GM06990 (cell line): ENCODE results near the gene PARVA.

ENCODE experiments used
- DNase-seq: peaks from one replicate; pipeline ENCODE4 v3.0.0-alpha.2; 2011; ENCODE audit not compliant: insufficient read length; ENCODE audit errors: extremely low read depth
- H3K27me3 ChIP-seq: replicated peaks from 2 replicates; pipeline ENCODE4 v1.6.0; 2011; ENCODE audit warnings: low read length; ENCODE audit not compliant: control insufficient read depth, insufficient read depth
- H3K36me3 ChIP-seq: 2 replicates; pipeline ENCODE4 v1.5.1; 2011; ENCODE audit warnings: low read length; ENCODE audit not compliant: control insufficient read depth, insufficient read depth
- H3K4me3 ChIP-seq: replicated peaks from 2 replicates; pipeline ENCODE4 v1.5.1; 2011; ENCODE audit warnings: low read depth, mild to moderate bottlenecking, control low read depth, low read length
- TF ChIP-seq, protein P1 (sequence below): IDR thresholded peaks from 2 replicates; pipeline ENCODE4 v1.5.1; 2011; ENCODE audit warnings: low read length, control low read depth, mild to moderate bottlenecking, inconsistent platforms; ENCODE audit not compliant: insufficient read depth, poor library complexity, severe bottlenecking

PARVA gene

DNA sequence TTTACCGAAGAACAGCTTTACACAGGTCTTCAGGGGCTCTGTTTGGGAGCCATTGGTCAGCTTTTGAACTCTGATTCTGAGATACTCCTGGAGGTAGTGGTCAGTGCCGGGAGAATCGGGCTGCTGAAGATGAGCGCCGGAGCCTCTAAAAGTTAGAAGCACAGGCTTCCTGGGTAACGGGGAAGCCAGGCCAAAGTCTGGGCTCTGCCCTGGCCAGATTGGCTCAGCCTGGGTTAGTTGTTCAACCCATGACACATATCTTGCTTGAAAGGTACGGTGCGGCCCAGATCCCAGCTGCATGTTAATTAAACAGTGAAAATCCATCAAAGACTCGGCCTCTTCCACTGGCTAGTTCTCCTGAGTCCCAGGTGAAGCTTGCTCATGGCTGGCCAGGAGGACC lies 18.0 kb downstream of the PARVA start:
- TF ChIP-seq, protein P1, sequence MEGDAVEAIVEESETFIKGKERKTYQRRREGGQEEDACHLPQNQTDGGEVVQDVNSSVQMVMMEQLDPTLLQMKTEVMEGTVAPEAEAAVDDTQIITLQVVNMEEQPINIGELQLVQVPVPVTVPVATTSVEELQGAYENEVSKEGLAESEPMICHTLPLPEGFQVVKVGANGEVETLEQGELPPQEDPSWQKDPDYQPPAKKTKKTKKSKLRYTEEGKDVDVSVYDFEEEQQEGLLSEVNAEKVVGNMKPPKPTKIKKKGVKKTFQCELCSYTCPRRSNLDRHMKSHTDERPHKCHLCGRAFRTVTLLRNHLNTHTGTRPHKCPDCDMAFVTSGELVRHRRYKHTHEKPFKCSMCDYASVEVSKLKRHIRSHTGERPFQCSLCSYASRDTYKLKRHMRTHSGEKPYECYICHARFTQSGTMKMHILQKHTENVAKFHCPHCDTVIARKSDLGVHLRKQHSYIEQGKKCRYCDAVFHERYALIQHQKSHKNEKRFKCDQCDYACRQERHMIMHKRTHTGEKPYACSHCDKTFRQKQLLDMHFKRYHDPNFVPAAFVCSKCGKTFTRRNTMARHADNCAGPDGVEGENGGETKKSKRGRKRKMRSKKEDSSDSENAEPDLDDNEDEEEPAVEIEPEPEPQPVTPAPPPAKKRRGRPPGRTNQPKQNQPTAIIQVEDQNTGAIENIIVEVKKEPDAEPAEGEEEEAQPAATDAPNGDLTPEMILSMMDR: no peak
- Histone ChIP-seq H3K4me3 (no peak overlapping the region), H3K27me3 (peaks cover 2% of the 10 kb centered on the region; the same call in 1 of the 2 replicates), H3K36me3 (no peaks in the 10 kb centered on the region)
- DNase-seq: no peak

GRCh38 chr11:12397931-12398334 lies 20.6 kb downstream of the PARVA start:
- Histone ChIP-seq H3K36me3 (no peaks in the 10 kb centered on the region), H3K27me3 (no peaks in the 10 kb centered on the region), H3K4me3 (no peak overlapping the region)
- DNase-seq: no peak
- TF ChIP-seq, protein P1: no peak

DNA sequence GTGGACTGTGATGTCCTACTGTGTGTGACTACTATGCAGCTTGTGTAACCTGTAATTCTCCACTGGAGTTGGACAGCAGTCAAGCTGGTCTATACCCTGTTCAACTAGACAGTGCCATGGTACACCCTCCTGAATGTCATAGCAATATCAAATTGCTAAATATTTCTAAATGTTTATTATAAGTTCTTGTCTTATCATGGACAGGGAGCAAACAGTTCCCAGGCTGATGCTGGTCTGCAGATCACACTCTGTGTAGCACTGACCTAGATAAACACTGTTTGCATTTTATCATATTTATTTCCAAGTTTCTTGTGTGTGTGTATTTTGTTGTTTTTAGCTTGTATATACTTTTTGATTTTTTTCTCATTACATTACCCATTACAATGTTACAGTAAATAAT lies 22.0 kb downstream of the PARVA start:
- no peaks in the 10 kb centered on the region for H3K27me3 ChIP-seq
- no peak for DNase-seq
- no peak overlapping the region for H3K4me3 ChIP-seq
- TF ChIP-seq, protein P1: no peak
- no peaks in the 10 kb centered on the region for H3K36me3 ChIP-seq

DNA sequence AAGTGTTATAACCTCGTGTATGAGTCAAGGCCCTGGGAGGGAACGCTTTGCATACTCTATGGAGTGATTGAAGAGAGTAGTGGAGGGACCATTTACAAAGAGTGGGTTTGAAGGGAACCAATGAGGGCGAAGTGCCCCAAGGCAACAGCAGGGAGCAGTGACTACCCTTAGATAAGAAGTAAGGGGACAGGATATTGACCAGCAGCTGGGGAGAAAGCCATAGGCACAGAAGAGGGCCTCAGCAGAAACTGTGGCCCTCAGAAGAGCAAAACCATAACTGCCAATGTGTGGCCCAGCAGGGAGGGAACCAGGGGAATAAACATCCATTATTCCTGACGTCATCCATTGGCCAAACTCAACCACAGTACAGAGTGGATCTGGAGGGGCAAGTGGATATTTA lies 24.7 kb downstream of the PARVA start:
- DNase-seq: no peak
- TF ChIP-seq, protein P1: no peak
- no peak overlapping the region for H3K4me3 ChIP-seq
- H3K36me3 ChIP-seq: no peaks in the 10 kb centered on the region
- no peaks in the 10 kb centered on the region for H3K27me3 ChIP-seq

DNA sequence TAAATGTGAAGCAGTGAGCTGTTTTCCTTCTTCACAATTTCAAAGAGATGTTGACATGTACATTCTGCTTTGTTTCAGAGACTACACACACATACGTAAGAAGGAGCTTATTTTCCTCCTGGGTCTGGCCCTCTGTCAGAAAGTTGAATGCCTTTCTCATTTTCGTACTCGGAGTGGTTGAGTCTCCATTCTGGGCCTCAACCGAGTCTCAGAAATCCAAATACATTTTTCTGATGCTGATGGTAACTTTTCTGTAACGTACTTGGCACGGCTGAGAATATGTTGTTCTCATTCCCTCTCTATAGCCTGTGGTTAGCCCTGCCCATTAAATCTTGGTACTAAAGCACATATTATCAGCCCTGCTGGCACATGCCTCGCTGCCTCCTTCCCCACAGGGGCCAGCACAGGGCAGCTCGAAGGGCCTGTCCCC lies 25.3 kb downstream of the PARVA start:
- H3K27me3 ChIP-seq: no peaks in the 10 kb centered on the region
- no peak overlapping the region for H3K4me3 ChIP-seq
- DNase-seq: no peak
- TF ChIP-seq, protein P1: no peak
- H3K36me3 ChIP-seq: no peaks in the 10 kb centered on the region
